Endothelial cell of umbilical vein (primary cell): ENCODE results near the gene FKRP. TPM values are rescaled to one million over a fixed set of nuclear protein-coding genes. Genes with fewer than 3 reads are reported as not detected.

Source experiments
- BruUV-seq: library from RNA; stranded (reverse); fragments of 400-500 nt; replicated peaks from 2 replicates; lab custom pipeline; 2021; lab: Mats Ljungman, UMichigan
- CTCF ChIA-PET: fragments of 300-600, 350-600 bp; sonication (Branson Sonifier 250); formaldehyde crosslinking; loops from one replicate; lab custom pipeline; 2021; ENCODE audit warnings: antibody characterized with exemption, inconsistent platforms; lab: Charles Lee
- POLR2A ChIA-PET: fragments of 300-600, 350-600 bp; sonication (Branson Sonifier 250); formaldehyde crosslinking; loops from one replicate; lab custom pipeline; 2021; ENCODE audit warnings: antibody characterized with exemption, inconsistent platforms; lab: Charles Lee
- DNase-seq: peaks from one replicate; pipeline ENCODE4 v3.0.0-alpha.2; 2011; ENCODE audit warnings: low read depth, low spot score
- FAIRE-seq: peaks from 2 replicates; lab custom pipeline; 2011; peaks lifted over from hg19 to GRCh38; lab: Jason Lieb, UNC
- H2AFZ ChIP-seq: 2 replicates; pipeline ENCODE4 v1.6.0; 2012; ENCODE audit warnings: low read depth, low read length, control low read depth, inconsistent platforms
- H3K27ac ChIP-seq: 2 replicates; pipeline ENCODE4 v1.5.1; 2011; ENCODE audit warnings: low read depth, mild to moderate bottlenecking, control low read depth, low read length, moderate library complexity; ENCODE audit not compliant: insufficient read depth
- H3K27me3 ChIP-seq, 2 experiments: 2 replicates each; pipeline versions ENCODE4 v1.6.0 to v1.6.1; 2011; ENCODE audit warnings: low read length in 2 of 2, mixed read lengths in 1 of 2; ENCODE audit not compliant: control insufficient read depth in 2 of 2, insufficient read depth in 2 of 2
- H3K36me3 ChIP-seq, 2 experiments: 2 replicates in 1 of 2; 3 replicates in 1 of 2; pipeline ENCODE4 v1.5.1; 2011; ENCODE audit warnings: low read length in 2 of 2, mild to moderate bottlenecking in 1 of 2, moderate library complexity in 1 of 2; ENCODE audit not compliant: control insufficient read depth in 2 of 2, insufficient read depth in 2 of 2; ENCODE audit errors: extremely low read depth in 1 of 2
- H3K4me1 ChIP-seq: 3 replicates; pipeline ENCODE4 v1.5.1; 2011; ENCODE audit warnings: mild to moderate bottlenecking, low read length; ENCODE audit not compliant: control insufficient read depth, insufficient read depth; ENCODE audit errors: extremely low read depth
- H3K4me2 ChIP-seq: 2 replicates; pipeline ENCODE4 v1.6.1; 2011; ENCODE audit warnings: low read length, control low read depth, mixed read lengths; ENCODE audit not compliant: insufficient read depth
- H3K4me3 ChIP-seq, 3 experiments: fragments of 200-600 bp in 1 of 3; sonication (generic), shearing (Covaris generic) in 1 of 3; replicated peaks in 1 of 3; 2 replicates each; pipeline ENCODE4 v1.5.1; 2011 to 2016; ENCODE audit warnings: control low read depth in 3 of 3, low read length in 3 of 3, mild to moderate bottlenecking in 2 of 3, inconsistent platforms in 1 of 3, low read depth in 1 of 3, moderate library complexity in 1 of 3; ENCODE audit not compliant: insufficient read depth in 1 of 3
- H3K79me2 ChIP-seq: 2 replicates; pipeline ENCODE4 v1.6.0; 2012; ENCODE audit warnings: low read length, inconsistent platforms; ENCODE audit not compliant: control insufficient read depth, insufficient read depth
- H3K9ac ChIP-seq: replicated peaks from 2 replicates; pipeline ENCODE3; 2011; ENCODE audit warnings: low read length, control low read depth; ENCODE audit not compliant: insufficient read depth; ENCODE audit errors: extremely low read depth
- H3K9me1 ChIP-seq: replicated peaks from 3 replicates; pipeline ENCODE4 v1.6.0; 2011; ENCODE audit warnings: mild to moderate bottlenecking, low read length; ENCODE audit not compliant: control insufficient read depth, insufficient read depth; ENCODE audit errors: extremely low read depth
- H3K9me3 ChIP-seq: replicated peaks from 2 replicates; pipeline ENCODE4 v1.5.1; 2012; ENCODE audit warnings: low read length, inconsistent platforms; ENCODE audit not compliant: control insufficient read depth, insufficient read depth
- H4K20me1 ChIP-seq: replicated peaks from 2 replicates; pipeline ENCODE3; 2011; ENCODE audit warnings: mild to moderate bottlenecking, low read length; ENCODE audit not compliant: control insufficient read depth, insufficient read depth; ENCODE audit errors: extremely low read depth
- EZH2 ChIP-seq: IDR thresholded peaks from 2 replicates; pipeline ENCODE4 v1.6.1; 2012; ENCODE audit warnings: borderline replicate concordance, low read depth, mild to moderate bottlenecking, moderate library complexity, low read length, inconsistent platforms; ENCODE audit not compliant: severe bottlenecking
- FOS ChIP-seq: IDR thresholded peaks from 2 replicates; pipeline ENCODE4 v1.6.1; 2011; ENCODE audit warnings: mild to moderate bottlenecking, low read length, moderate library complexity, borderline replicate concordance; ENCODE audit not compliant: insufficient read depth
- GATA2 ChIP-seq: IDR thresholded peaks from 2 replicates; pipeline ENCODE4 v1.7.0; 2011; ENCODE audit warnings: low read depth, mild to moderate bottlenecking, moderate library complexity, mixed read lengths, low read length; ENCODE audit not compliant: insufficient read length, insufficient read depth
- JUN ChIP-seq: IDR thresholded peaks from 2 replicates; pipeline ENCODE4 v1.6.1; 2011; ENCODE audit warnings: borderline replicate concordance, low read depth; ENCODE audit not compliant: insufficient read length, insufficient read depth
- MYC ChIP-seq: IDR thresholded peaks from one replicate; pipeline ENCODE4 v1.6.1; 2011; ENCODE audit warnings: mild to moderate bottlenecking, low read depth, low read length
- POLR2A ChIP-seq: IDR thresholded peaks from 2 replicates; pipeline ENCODE4 v1.6.1; 2012; ENCODE audit warnings: low read depth, mild to moderate bottlenecking, control low read depth, low read length
- POLR2AphosphoS5 ChIP-seq: IDR thresholded peaks from 2 replicates; pipeline ENCODE4 v1.6.1; 2012; ENCODE audit warnings: low read depth, mild to moderate bottlenecking, control low read depth, low read length, moderate library complexity; ENCODE audit not compliant: insufficient read depth
- dilution Hi-C: fragments of 300-500 bp; cut with MboI; formaldehyde crosslinking; loops from one replicate; pipeline ENCODE4 v1.15.0; 2019; ENCODE audit warnings: low sequenced_read_pairs; ENCODE audit not compliant: extremely low pct_ligation_motif_present
- intact Hi-C: fragments of 100-400 bp; cut with micrococcal nuclease; formaldehyde crosslinking; loops from one replicate; pipeline ENCODE4 v1.10.0; 2022
- polyA plus RNA-seq, 4 experiments: library from polyadenylated mRNA; depleted of rRNA in 3 of 4; stranded (reverse) in 3 of 4; unstranded in 1 of 4; fragments of >200 nt; gene quantifications; 2 replicates each; pipeline versions ENCODE4 v1.2.1 to v1.2.3, GENCODE V29; 2011 to 2012; ENCODE audit warnings: missing spikeins in 1 of 4
- total RNA-seq: library from RNA; stranded (reverse); gene quantifications from 2 replicates; pipeline ENCODE4 v1.2.3, GENCODE V29; 2021
- TF ChIP-seq, protein P1 (sequence below), 2 donors: IDR thresholded peaks; 1 replicate in 1 of 2; 2 replicates in 1 of 2; pipeline ENCODE4 v1.5.1; 2011; ENCODE audit warnings: low read length in 2 of 2, mild to moderate bottlenecking in 2 of 2, moderate library complexity in 2 of 2, control low read depth in 1 of 2, inconsistent platforms in 1 of 2, low read depth in 1 of 2; ENCODE audit not compliant: insufficient read depth in 1 of 2; ENCODE audit errors: extremely low read depth in 1 of 2
- TF ChIP-seq, protein P2 (sequence below): IDR thresholded peaks from 2 replicates; pipeline ENCODE4 v1.6.1; 2011; ENCODE audit not compliant: insufficient read depth, insufficient read length

Gene FKRP
- total and polyA plus RNA-seq, 2 donors (not counting 3 experiments of a cell fraction or from before 2014, with no cell fraction given) = 31.5 to 32.8 TPM

DNA sequence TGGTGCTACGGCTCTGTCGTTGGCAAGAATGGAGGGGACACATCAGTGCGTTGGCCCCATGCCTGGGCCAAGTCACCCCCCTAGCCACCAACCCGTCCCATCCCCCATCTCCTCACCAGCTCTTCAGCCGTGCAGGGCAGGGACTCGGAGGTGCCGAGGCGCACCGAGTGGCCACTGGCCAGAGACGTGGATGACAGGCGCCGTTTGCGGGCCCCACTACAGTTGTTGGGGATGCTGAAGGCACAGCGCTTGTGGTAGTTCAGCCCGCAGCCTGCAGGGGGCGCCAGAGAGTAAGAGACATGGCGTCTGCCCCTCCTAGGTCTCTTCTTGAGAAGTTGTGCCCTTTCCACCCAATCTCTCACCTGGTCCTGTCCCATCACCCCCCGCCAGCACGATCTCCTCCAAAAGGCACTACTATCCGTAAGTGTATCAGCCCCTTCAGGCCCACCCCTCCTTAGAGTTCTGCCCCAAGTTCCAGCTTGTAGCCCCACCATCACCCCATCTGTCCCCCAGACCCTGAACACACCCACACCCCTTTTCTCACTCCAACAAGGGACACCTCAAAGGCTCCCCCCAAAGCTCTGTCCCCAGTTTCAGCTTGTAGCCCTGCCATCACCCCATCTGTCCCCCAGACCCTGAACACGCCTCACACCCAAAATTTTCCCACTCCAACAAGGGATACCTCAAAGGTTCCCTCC is 41.3 kb upstream of the FKRP start:
- CTCF ChIA-PET = interaction anchor here (0.7 to 10.0 kb wide), 12 partner anchors 10 to 136 kb away, joined by 3 to 95 read pairs (median 6); partner anchors contain the start of genes FKRP and PRKD2
- peaks cover 2% of the 10 kb centered on the region for H3K79me2 ChIP-seq
- H4K20me1 ChIP-seq = no peaks in the 10 kb centered on the region
- no peak overlapping the region for H3K4me3 ChIP-seq
- FAIRE-seq = peak; percentile 86
- TF ChIP-seq EZH2 (no peak), MYC (no peak), GATA2 (no peak), POLR2A (peak; percentile 26), JUN (no peak), POLR2AphosphoS5 (peak; percentile 41), FOS (no peak)
- TF ChIP-seq, protein P1, sequence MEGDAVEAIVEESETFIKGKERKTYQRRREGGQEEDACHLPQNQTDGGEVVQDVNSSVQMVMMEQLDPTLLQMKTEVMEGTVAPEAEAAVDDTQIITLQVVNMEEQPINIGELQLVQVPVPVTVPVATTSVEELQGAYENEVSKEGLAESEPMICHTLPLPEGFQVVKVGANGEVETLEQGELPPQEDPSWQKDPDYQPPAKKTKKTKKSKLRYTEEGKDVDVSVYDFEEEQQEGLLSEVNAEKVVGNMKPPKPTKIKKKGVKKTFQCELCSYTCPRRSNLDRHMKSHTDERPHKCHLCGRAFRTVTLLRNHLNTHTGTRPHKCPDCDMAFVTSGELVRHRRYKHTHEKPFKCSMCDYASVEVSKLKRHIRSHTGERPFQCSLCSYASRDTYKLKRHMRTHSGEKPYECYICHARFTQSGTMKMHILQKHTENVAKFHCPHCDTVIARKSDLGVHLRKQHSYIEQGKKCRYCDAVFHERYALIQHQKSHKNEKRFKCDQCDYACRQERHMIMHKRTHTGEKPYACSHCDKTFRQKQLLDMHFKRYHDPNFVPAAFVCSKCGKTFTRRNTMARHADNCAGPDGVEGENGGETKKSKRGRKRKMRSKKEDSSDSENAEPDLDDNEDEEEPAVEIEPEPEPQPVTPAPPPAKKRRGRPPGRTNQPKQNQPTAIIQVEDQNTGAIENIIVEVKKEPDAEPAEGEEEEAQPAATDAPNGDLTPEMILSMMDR (IDR thresholded peaks at IDR 0.05; ENCODE audit: extremely low read depth in 1 of 2, insufficient read depth in 1 of 2, low read depth in 1 of 2, low read length in 2 of 2) = peak; percentile 95 to 98
- TF ChIP-seq, protein P2, sequence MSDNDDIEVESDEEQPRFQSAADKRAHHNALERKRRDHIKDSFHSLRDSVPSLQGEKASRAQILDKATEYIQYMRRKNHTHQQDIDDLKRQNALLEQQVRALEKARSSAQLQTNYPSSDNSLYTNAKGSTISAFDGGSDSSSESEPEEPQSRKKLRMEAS = no peak
- no peak overlapping the region for H3K4me2 ChIP-seq
- no peak overlapping the region for H2AFZ ChIP-seq
- POLR2A ChIA-PET = interaction anchor here (0.6 kb wide), 1 partner anchor 23 kb away, joined by 5 read pairs; no protein-coding TSS in a partner anchor
- DNase-seq = peak; percentile 64
- intact Hi-C loops (loop anchor here (1.0 kb wide), 2 partner anchors 24 to 49 kb away; no protein-coding TSS in a partner anchor), dilution Hi-C loops (no loop called here)
- no peaks in the 10 kb centered on the region for H3K27me3 ChIP-seq
- H3K9me1 ChIP-seq = no peaks in the 10 kb centered on the region
- peaks cover 16 to 33% of the 10 kb centered on the region in 2 experiments for H3K36me3 ChIP-seq
- no TSS peak for BruUV-seq
- no peaks in the 10 kb centered on the region for H3K9me3 ChIP-seq
- H3K4me1 ChIP-seq = no peaks in the 10 kb centered on the region
- no peak overlapping the region for H3K9ac ChIP-seq
- H3K27ac ChIP-seq = no peak overlapping the region
